ENCODE measurements around the gene TARDBP.
"Not testable (repeated sequence)": the region's sequence is repeated elsewhere in the genome, so short reads cannot be mapped to it uniquely, and the experiment has no call there.

The TARDBP gene

GRCh38 chr1:10996100-10996499 is 16.4 kb upstream of the TARDBP start:
- DNase-seq, result no peak

DNA sequence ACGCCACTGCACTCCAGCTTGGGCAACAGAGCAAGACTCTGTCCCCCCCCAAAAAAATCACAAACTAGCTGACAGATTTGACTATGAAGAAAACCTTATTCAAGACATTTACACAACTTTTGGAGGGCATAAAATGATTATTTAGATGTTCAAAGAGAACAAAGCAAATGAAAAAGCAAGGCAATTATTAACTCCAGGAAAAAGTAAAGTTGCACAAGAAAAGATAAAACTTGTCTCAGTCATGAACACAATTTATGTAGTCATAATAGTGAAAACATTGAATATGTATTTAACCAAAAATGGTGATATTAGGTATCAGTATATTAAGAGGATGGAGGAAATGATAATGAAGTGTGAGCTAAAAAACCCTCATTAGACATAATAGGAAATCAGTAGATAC is 11.9 kb upstream of the TARDBP start:
- DNase-seq, result no peak

DNA sequence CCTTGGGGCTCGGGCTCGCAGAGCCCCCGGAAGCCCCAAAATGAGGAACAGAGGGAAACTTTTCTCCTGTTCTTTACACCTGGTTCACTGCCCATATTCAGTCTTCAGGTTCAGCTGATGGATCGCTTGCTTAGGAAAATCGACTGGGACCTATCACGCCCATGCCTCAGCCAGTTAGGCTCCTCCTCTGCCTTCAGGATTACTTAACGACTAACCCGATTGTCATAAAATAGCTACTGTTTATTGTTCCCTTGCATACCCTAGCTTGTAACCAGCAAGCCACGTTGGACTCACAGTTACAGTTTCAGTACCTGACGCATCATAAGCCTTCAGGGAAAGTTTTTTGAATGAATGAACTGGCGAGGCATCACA is 692 bp downstream of the TARDBP start:
- DNase-seq, result no peak

GRCh38 chr1:11019358-11019757 is 6.9 kb downstream of the TARDBP start:
- not testable (repeated sequence) for DNase-seq

DNA sequence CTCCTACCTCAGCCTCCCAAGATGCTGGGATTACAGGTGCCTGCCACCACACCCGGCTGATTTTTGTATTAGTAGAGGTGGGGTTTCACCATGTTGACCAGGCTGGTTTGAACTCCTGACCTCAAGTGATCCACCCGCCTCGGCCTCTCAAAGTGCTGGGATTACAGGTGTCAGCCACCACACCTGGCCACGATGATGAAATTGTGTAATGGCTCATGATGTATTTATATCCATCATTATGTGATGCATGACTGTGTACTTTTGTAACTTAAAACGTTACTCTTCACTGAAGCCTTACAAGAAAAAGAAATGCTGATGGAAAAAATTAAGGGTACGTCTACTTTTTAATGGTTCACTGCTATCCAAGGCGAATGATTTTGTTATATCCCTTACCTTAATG is 7.5 kb downstream of the TARDBP start:
- no peak for DNase-seq

- DNase-seq, result no peak
Measured at GRCh38 chr1:11023201-11023600, 10.7 kb downstream of the TARDBP start.

DNA sequence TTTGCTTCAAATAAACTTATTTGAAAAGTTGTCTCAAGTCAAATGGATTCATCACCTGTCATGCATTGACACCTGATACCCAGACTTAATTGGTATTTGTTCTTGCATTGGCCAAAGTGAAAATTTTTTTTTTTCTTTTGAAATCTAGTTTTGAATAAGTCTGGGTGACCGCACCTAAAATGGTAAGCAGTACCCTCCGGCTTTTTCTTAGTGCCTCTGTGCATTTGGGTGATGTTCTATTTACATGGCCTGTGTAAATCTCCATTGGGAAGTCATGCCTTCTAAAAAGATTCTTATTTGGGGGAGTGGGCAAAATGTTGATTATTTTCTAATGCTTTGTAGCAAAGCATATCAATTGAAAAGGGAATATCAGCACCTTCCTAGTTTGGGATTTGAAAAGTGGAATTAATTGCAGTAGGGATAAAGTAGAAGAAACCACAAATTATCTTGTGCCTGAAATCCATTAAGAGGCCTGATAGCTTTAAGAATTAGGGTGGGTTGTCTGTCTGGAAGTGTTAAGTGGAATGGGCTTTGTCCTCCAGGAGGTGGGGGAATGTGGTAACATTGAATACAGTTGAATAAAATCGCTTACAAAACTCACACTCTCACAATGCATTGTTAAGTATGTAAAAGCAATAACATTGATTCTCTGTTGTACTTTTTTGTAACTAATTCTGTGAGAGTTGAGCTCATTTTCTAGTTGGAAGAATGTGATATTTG is 11.9 kb downstream of the TARDBP start:
- no peak for DNase-seq

GRCh38 chr1:11024874-11025203 is 12.4 kb downstream of the TARDBP start:
- no peak for DNase-seq

DNA sequence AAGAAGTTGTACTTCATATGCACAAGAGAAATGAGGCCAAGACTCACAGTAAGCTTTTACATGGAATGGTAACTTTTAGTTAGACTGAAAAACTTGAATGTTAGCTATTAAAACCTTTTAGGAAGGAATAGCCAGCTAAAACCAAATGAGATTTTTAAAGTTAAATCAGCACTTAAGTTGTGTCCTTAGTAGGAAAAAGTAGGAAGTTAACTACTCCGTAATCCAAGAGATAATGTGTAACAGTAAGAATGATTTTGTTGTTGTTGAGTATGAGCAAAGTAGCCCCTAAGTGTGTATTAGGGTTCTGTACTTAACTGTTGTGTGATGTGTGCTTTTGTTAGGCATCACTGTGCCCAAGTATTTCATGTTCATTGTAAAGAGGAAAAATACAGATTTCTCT is 13.2 kb downstream of the TARDBP start:
- DNase-seq, result no peak

DNA sequence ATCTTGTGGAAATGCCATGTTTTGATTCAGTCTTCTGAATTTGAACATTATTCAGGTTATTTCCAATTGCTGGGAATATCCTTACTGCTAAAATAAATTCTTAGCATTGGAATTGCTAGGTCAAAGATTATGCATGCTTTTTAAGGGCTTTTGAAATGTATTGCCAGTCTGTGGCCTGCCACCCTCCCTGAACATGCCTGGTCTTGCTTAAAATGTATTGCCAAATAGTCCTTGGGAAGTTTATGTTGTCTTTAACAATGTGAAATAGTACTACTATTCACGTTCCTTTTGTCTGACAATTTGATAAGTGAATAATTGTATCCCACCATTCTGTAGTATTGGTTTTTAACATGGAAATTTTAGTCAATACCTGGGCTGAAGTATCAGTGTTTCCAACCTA is 13.6 kb downstream of the TARDBP start:
- DNase-seq, result no peak

DNA sequence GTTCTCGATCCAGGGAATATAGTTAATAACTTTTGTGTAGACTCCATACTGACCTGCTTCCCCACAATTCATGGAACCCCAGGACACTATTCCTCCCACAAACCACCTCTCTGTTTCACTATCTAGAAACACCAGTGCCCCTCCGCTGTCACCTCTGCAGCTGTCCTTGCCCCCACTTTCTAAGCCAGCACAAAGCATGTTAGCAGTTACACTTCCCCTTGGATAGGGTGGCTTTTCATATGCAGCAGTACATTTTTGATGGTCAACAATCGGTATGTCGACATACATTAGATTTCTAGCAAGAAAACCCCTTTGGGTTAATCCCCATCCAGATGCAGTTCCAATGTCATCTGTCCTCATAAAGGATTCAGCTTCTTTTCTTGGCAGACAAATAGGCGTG is 14.4 kb downstream of the TARDBP start:
- DNase-seq, result no peak

- DNase-seq, result no peak
Measured at GRCh38 chr1:11027316-11027715, 14.9 kb downstream of the TARDBP start.

DNA sequence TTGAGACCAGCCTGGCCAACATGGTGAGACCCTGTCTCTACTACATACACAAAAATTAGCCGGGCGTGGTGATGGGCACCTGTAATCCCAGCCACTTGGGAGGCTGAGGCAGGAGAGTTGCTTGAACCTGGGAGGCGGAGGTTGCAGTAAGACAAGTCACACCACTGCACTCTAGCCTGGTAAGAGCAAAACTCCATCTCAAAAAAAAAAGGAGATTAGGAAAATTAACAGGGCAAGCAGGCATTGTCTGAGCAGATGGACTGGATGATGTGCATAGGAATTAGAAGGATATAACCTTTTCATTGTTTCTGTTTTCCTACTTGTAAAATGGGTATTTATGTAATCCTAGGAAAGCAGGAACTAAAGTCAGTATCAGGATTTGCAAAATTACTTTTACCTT is 15.6 kb downstream of the TARDBP start:
- no peak for DNase-seq

GRCh38 chr1:11030865-11031264 is 18.4 kb downstream of the TARDBP start:
- DNase-seq, result no peak

DNA sequence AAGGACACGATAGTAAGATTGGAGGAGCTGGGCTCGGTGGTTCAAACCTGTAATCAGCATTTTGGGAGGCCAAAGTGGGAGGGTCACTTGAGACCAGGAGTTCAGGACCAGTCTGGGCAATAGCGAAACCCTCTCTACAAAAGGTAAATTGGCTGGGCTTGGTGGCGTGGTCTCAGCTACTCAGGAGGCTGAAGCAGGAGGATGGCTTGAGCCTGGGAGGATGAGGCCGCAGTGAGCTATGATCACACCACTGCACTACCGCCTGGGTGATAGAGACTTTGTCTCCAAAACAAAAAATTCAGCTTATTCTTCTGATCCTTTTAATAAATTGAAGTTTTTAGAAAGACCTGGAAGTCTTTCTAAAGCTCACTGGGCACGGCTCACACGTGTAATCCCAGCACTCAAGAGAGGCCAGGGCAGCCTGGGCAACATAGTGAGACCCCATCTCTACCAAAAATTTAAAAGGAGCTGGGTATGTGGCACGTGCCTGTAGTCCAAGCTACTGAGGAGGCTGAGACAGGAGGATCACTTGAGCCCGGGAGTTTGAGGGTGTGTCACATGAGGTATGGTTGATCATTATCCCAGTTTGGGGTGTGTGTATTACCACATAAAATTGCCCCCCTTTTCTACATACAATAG is 19.3 kb downstream of the TARDBP start:
- no peak for DNase-seq

- not testable (repeated sequence) for DNase-seq
Measured at GRCh38 chr1:11037019-11037739, 24.7 kb downstream of the TARDBP start.

DNA sequence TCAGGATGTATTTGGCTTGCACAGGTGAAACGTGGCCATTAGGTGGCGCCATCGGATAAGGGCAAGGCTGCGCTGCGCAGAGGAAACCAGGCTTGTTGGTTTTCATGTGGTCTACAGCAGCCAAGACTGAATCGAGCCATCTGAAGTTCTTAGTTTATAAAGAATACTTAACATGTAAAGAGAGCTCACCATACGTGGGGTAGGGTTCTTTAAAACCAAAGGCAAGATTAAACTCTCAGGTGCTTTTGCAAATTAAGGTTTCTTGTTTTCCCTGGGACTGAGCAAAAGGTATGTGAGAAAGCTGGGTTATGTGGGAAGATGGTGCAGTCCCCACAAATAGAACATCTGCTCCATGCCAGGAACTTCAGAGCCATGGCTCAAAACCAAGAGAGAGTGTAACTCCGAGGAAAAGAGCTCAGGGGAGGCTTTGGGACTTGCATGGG is 25.3 kb downstream of the TARDBP start:
- peak; percentile 59 for DNase-seq

- DNase-seq, result no peak
Measured at GRCh38 chr1:11039351-11040104, 27.1 kb downstream of the TARDBP start.

DNA sequence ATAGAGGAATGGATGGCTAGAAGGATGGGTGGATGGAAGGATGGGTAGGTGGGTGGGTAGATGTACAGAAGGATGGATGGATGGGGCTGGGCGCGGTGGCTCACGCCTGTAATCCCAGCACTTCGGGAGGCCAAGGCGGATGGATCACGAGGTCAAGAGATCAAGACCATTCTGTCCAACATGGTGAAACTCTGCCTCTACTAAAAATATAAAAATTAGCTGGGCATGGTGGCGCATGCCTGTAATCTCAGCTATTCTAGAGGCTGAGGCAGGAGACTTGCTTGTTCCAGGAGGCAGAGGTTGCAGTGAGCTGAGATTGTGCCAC is 27.6 kb downstream of the TARDBP start:
- not testable (repeated sequence) for DNase-seq

GRCh38 chr1:11041048-11041447 is 28.6 kb downstream of the TARDBP start:
- no peak for DNase-seq

GRCh38 chr1:11042065-11042464 is 29.6 kb downstream of the TARDBP start:
- DNase-seq, result no peak

DNA sequence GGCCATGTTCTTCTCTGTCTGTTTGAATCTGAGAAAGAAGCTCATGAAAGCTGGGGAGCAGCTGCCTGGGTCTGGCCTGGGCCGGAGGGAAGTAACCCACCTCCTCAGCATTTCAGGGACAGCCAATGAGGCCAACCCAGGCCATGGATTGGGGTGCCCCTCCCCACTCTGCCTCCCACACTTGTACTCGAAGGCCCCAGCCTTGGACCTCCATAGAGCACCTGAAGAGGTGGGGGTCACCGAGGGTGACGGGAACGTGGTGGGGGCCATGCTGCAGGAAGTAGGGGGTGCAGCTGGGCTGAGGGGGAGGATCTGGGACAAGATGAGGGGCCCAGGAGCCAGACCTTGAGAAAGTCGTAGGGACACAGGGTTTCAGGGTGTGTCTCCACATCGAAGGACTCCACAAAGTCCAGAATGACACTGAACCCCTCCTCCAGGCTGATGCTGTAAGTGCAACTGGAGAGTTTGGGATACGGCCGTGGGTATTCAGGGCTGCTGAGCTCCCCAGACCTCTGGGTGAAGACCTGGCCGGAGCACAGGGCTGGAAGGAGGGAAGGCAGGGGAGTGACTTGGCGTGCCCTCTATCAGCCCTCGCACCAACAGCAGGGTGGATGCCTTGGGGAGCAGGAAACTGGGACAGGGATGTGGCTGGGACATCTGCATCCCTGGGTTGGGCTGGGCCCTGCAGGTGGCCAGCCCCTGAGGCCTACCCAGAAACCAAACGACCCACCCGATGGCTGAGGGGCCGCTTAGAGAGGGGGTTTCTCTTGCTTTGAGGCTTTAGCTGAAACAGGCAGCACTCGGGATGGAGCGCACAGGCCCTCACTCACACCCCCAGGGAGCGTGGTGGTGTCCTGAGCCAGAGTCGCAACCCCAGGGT is 30.8 kb downstream of the TARDBP start:
- no peak for DNase-seq
